GM12878 (cell line): ENCODE data around the gene GPI. TPM values are rescaled to one million over a fixed set of nuclear protein-coding genes. Genes with fewer than 3 reads are reported as not detected.

Source experiments
- ATAC-seq: fragments of 200-7000 bp; cut with Tn5 transposase; 3 replicates; pipeline ENCODE4 v1.9.1; 2020; ENCODE audit warnings: mild to moderate bottlenecking, moderate library complexity
- BruUV-seq: library from RNA; stranded (reverse); fragments of 400-500 nt; replicated peaks from 2 replicates; lab custom pipeline; 2021; lab: Mats Ljungman, UMichigan
- CTCF ChIA-PET: fragments of 300-600 bp; sonication (Branson Sonifier 250); formaldehyde crosslinking; extraction: SDS; loops from one replicate; lab custom pipeline; 2021; ENCODE audit warnings: inconsistent platforms; lab: Yijun Ruan, JAX
- POLR2A ChIA-PET: fragments of 350-600 bp; formaldehyde crosslinking; extraction: SDS; loops from one replicate; lab custom pipeline; 2021; ENCODE audit warnings: inconsistent platforms; lab: Charles Lee
- RAD21 ChIA-PET: fragments of 300-600 bp; sonication (Branson Sonifier 250); formaldehyde crosslinking; loops from one replicate; lab custom pipeline; 2023; ENCODE audit warnings: antibody characterized with exemption; ENCODE audit not compliant: unreplicated experiment; lab: Charles Lee
- SMC1A ChIA-PET: fragments of 300-600 bp; sonication (Branson Sonifier 250); formaldehyde crosslinking; loops from one replicate; lab custom pipeline; 2023; ENCODE audit not compliant: unreplicated experiment, uncharacterized antibody; lab: Charles Lee
- DNase-seq: peaks from one replicate; pipeline ENCODE4 v3.0.0-alpha.2; 2011; ENCODE audit warnings: low read depth, low spot score
- FAIRE-seq: peaks from 3 replicates; lab custom pipeline; 2011; peaks lifted over from hg19 to GRCh38; lab: Jason Lieb, UNC
- H2AFZ ChIP-seq: 2 replicates; pipeline ENCODE4 v1.6.0; 2011; ENCODE audit warnings: low read depth, low read length, control low read depth; ENCODE audit not compliant: control insufficient read depth
- H3K27ac ChIP-seq: 2 replicates; pipeline ENCODE4 v1.5.1; 2011; ENCODE audit warnings: control low read depth; ENCODE audit not compliant: control insufficient read depth, insufficient read depth
- H3K27me3 ChIP-seq, 2 experiments: replicated peaks in 1 of 2; 2 replicates each; pipeline versions ENCODE4 v1.6.0 to v1.6.1; 2011; ENCODE audit warnings: low read length in 1 of 2; ENCODE audit not compliant: control insufficient read depth in 2 of 2, insufficient read depth in 2 of 2
- H3K36me3 ChIP-seq, 2 experiments: 2 replicates each; pipeline ENCODE4 v1.5.1; 2011; ENCODE audit warnings: low read length in 1 of 2; ENCODE audit not compliant: control insufficient read depth in 2 of 2, insufficient read depth in 2 of 2
- H3K4me1 ChIP-seq: 2 replicates; pipeline ENCODE4 v1.6.1; 2011; ENCODE audit warnings: mild to moderate bottlenecking, low read length, moderate library complexity, mixed read lengths; ENCODE audit not compliant: control insufficient read depth, insufficient read depth
- H3K4me2 ChIP-seq: 2 replicates; pipeline ENCODE4 v1.6.0; 2011; ENCODE audit warnings: control low read depth; ENCODE audit not compliant: control insufficient read depth, insufficient read depth
- H3K4me3 ChIP-seq: fragments of 200-600 bp; sonication (generic); 2 replicates; pipeline ENCODE4 v1.5.1; 2016
- H3K79me2 ChIP-seq: 2 replicates; pipeline ENCODE4 v1.6.0; 2011; ENCODE audit warnings: low read length; ENCODE audit not compliant: control insufficient read depth, insufficient read depth
- H3K9ac ChIP-seq: 2 replicates; pipeline ENCODE4 v1.8.0; 2011; ENCODE audit warnings: low read length, control low read depth, mixed read lengths; ENCODE audit not compliant: control insufficient read depth, insufficient read depth
- H3K9me3 ChIP-seq: replicated peaks from 3 replicates; pipeline ENCODE4 v1.5.1; 2011; ENCODE audit warnings: mild to moderate bottlenecking, low read length; ENCODE audit not compliant: control insufficient read depth, insufficient read depth
- H4K20me1 ChIP-seq: 2 replicates; pipeline ENCODE4 v1.6.0; 2011; ENCODE audit not compliant: control insufficient read depth, insufficient read depth
- BCL3 ChIP-seq: IDR thresholded peaks from 2 replicates; pipeline ENCODE4 v1.6.1; 2011; ENCODE audit warnings: borderline replicate concordance, low read depth, mild to moderate bottlenecking, moderate library complexity, low read length; ENCODE audit not compliant: insufficient read depth, poor library complexity, severe bottlenecking
- CHD1 ChIP-seq: IDR thresholded peaks from 2 replicates; pipeline ENCODE4 v1.6.1; 2012; ENCODE audit warnings: low read depth, low read length, improper control_type of control experiment
- CREM ChIP-seq: IDR thresholded peaks from 2 replicates; pipeline ENCODE4 v1.6.1; 2014; ENCODE audit warnings: antibody characterized with exemption, low read depth
- FOS ChIP-seq: IDR thresholded peaks from 3 replicates; pipeline ENCODE4 v1.6.1; 2011; ENCODE audit warnings: borderline replicate concordance; ENCODE audit not compliant: insufficient read length; ENCODE audit errors: extremely low read depth
- HCFC1 ChIP-seq: fragments of 150-350 bp; IDR thresholded peaks from 2 replicates; pipeline ENCODE4 v1.6.1; 2014; ENCODE audit warnings: low read length
- IKZF1 ChIP-seq: fragments of 450-650 bp; conservative IDR thresholded peaks from 2 replicates; pipeline ENCODE4 v1.6.1; 2017; ENCODE audit warnings: antibody characterized with exemption, mild to moderate bottlenecking
- IKZF2 ChIP-seq, 2 experiments: fragments of 450-650 bp; IDR thresholded peaks; 2 replicates each; pipeline ENCODE4 v1.6.1; 2017; ENCODE audit warnings: mild to moderate bottlenecking in 2 of 2, moderate library complexity in 2 of 2
- JUNB ChIP-seq: IDR thresholded peaks from 2 replicates; pipeline ENCODE4 v1.6.1; 2016; ENCODE audit warnings: antibody characterized with exemption, mild to moderate bottlenecking
- NBN ChIP-seq: fragments of 450-650 bp; IDR thresholded peaks from 2 replicates; pipeline ENCODE4 v1.6.1; 2016
- NR2C1 ChIP-seq: fragments of 450-650 bp; IDR thresholded peaks from 2 replicates; pipeline ENCODE4 v1.6.1; 2017; ENCODE audit warnings: antibody characterized with exemption, mild to moderate bottlenecking, moderate library complexity
- REST ChIP-seq: IDR thresholded peaks from 2 replicates; pipeline ENCODE4 v1.6.1; 2012; ENCODE audit warnings: mild to moderate bottlenecking, low read depth, low read length
- SMAD5 ChIP-seq: IDR thresholded peaks from 2 replicates; pipeline ENCODE4 v1.6.1; 2016; ENCODE audit warnings: antibody characterized with exemption, low read depth
- TARDBP ChIP-seq: IDR thresholded peaks from 2 replicates; pipeline ENCODE4 v1.6.1; 2016; ENCODE audit warnings: borderline replicate concordance
- ZBTB11 ChIP-seq: fragments of 450-650 bp; formaldehyde crosslinking; IDR thresholded peaks from 2 replicates; pipeline ENCODE4 v1.5.0; 2022; ENCODE audit warnings: mild to moderate bottlenecking, missing genetic modification characterization
- ZNF274 ChIP-seq: IDR thresholded peaks from one replicate; pipeline ENCODE4 v1.8.0; 2011; ENCODE audit not compliant: insufficient read length, insufficient read depth
- WGBS: methylation state at CpG from one replicate; pipeline ENCODE4 v1.1.6; 2016; ENCODE audit warnings: low lambda C conversion rate; ENCODE audit not compliant: insufficient replicate concordance, insufficient coverage; ENCODE audit errors: missing lambda C conversion rate; 5-methylcytosine and 5-hydroxymethylcytosine counted together
- in situ Hi-C: fragments of 300-500 bp; cut with MboI; formaldehyde crosslinking; loops from 9 replicates; pipeline ENCODE4 v1.14.3; 2018; ENCODE audit warnings: mixed read lengths
- intact Hi-C: fragments of 100-400 bp; cut with micrococcal nuclease; formaldehyde crosslinking; loops from one replicate; pipeline ENCODE4 v1.14.2; 2022; ENCODE audit not compliant: unreplicated experiment
- polyA plus RNA-seq, 11 experiments: library from polyadenylated mRNA; depleted of rRNA in 4 of 11; unstranded in 6 of 11; stranded (reverse) in 5 of 11; fragments of >200 nt; fragmentation: Nextera tagmentation in 4 of 11; fragmentation: Illumina TruSeq in 1 of 11; extraction: Ambion mirVana in 4 of 11; extraction: Trizol in 1 of 11; gene quantifications; 1 replicate in 1 of 11; 2 replicates in 10 of 11; pipeline versions ENCODE4 v1.2.1 to v1.2.3, GENCODE V29; 2011 to 2016; ENCODE audit warnings: inconsistent platforms in 2 of 11, missing spikeins in 2 of 11, low read depth in 1 of 11
- total RNA-seq, 4 experiments: library from RNA; depleted of rRNA in 3 of 4; stranded (reverse); fragments of >200 nt in 3 of 4; fragmentation: Illumina TruSeq in 1 of 4; extraction: Trizol in 1 of 4; gene quantifications; 2 replicates each; pipeline versions ENCODE4 v1.2.1 to v1.2.3, GENCODE V29; 2013 to 2021

GPI gene
- total and polyA plus RNA-seq, 10 of the 15 experiments (the other 5 are each of a cell fraction or from before 2014, with no cell fraction given): 124 to 400 (median 190) TPM

- TF ChIP-seq IKZF1 (no peak), HCFC1 (no peak), NR2C1 (no peak), CREM (no peak), FOS (no peak), IKZF2 (IDR thresholded peaks at IDR 0.05) (no peak), REST (no peak), TARDBP (no peak), SMAD5 (no peak), CHD1 (no peak)
Measured at GRCh38 chr19:34316247-34316646, 48.7 kb upstream of the GPI start (continued).

GRCh38 chr19:34316741-34317301, 48.2 kb upstream of the GPI start:
- RAD21 ChIA-PET: no interaction called here
- WGBS: 79% methylated on average over 5 of the region's 5 CpGs
- Histone ChIP-seq H3K27me3 (no peaks in the 10 kb centered on the region), H3K36me3 (peaks cover 0 to 5% of the 10 kb centered on the region in 2 experiments; a peak in 1 of 4 replicates), H3K79me2 (no peaks in the 10 kb centered on the region; the same call in 1 of the 2 replicates), H3K27ac (no peak overlapping the region), H3K4me1 (peaks cover 12% of the 10 kb centered on the region), H3K9ac (no peak overlapping the region), H2AFZ (no peak overlapping the region), H3K4me2 (no peak overlapping the region), H3K4me3 (no peak overlapping the region), H4K20me1 (no peaks in the 10 kb centered on the region), H3K9me3 (no peaks in the 10 kb centered on the region)
- CTCF ChIA-PET: interaction anchor here (0.9 to 1.4 kb wide), 4 partner anchors 9 to 21 kb away, joined by 3 to 5 read pairs (median 4); no protein-coding TSS in a partner anchor
- FAIRE-seq (no peak), DNase-seq (no peak), ATAC-seq (no peak)
- intact Hi-C loops (no loop called here), in situ Hi-C loops (no loop called here)
- no TSS peak for BruUV-seq
- POLR2A ChIA-PET: no interaction called here
- SMC1A ChIA-PET: interaction anchor here (1.8 kb wide), 1 partner anchor 46 kb away, joined by 4 read pairs; no protein-coding TSS in a partner anchor
- TF ChIP-seq HCFC1 (no peak), ZNF274 (no peak), JUNB (no peak), BCL3 (no peak), NBN (no peak), ZBTB11 (CRISPR knock-in tag) (no peak)
